GM13977 (cell line): Measurements from ENCODE around the gene PFKP.

Source experiments
- DNase-seq: peaks from one replicate; pipeline ENCODE4 v3.0.0; 2012; ENCODE audit warnings: low spot score
- CTCF ChIP-seq: IDR thresholded peaks from 2 replicates; pipeline ENCODE4 v1.5.1; 2012; ENCODE audit warnings: mild to moderate bottlenecking, control low read depth; ENCODE audit not compliant: insufficient read depth; ENCODE audit errors: extremely low read depth, missing control alignments
- in situ Hi-C: fragments of 300-500 bp; cut with MboI; formaldehyde crosslinking; loops from one replicate; pipeline ENCODE4 v1.12.0; 2022; ENCODE audit warnings: low sequenced_read_pairs, low pct_unique_long_range_greater_than_20kb, mixed read lengths, inconsistent platforms; ENCODE audit not compliant: unreplicated experiment

Gene PFKP

GRCh38 chr10:3117486-3117885 is 50.1 kb downstream of the PFKP start:
- in situ Hi-C loops, result no loop called here
- no peak for TF ChIP-seq CTCF
- no peak for DNase-seq

GRCh38 chr10:3118641-3119091 is 51.3 kb downstream of the PFKP start:
- TF ChIP-seq CTCF, result no peak
- no peak for DNase-seq
- in situ Hi-C loops, result no loop called here

GRCh38 chr10:3119796-3120459 is 52.6 kb downstream of the PFKP start:
- DNase-seq, result no peak
- in situ Hi-C loops, result no loop called here
- TF ChIP-seq CTCF, result peak; percentile 26

GRCh38 chr10:3122034-3122433 is 54.7 kb downstream of the PFKP start:
- in situ Hi-C loops, result no loop called here
- no peak for DNase-seq
- TF ChIP-seq CTCF, result no peak

GRCh38 chr10:3122486-3123205 is 55.3 kb downstream of the PFKP start:
- in situ Hi-C loops, result no loop called here
- no peak for TF ChIP-seq CTCF
- DNase-seq, result no peak

- no peak for DNase-seq
- TF ChIP-seq CTCF, result no peak
- in situ Hi-C loops, result no loop called here
Measured at GRCh38 chr10:3123571-3124411, 56.4 kb downstream of the PFKP start.
